Gastroesophageal sphincter (tissue), 4 donors: Measurements from ENCODE around the gene SLC6A19. TPM values are rescaled to one million over a fixed set of nuclear protein-coding genes. Genes with fewer than 3 reads are reported as not detected.

Experiments used
- ATAC-seq: fragments of 150-250 bp; one replicate; pipeline ENCODE4 v1.9.1; 2016; ENCODE audit warnings: mild to moderate bottlenecking, moderate library complexity
- H3K27ac ChIP-seq, 4 donors: fragments of 200-600 bp; sonication (generic) in 3 of 4; 1 replicate in 3 of 4; 2 replicates in 1 of 4; pipeline ENCODE4 v1.5.1; 2016 to 2019
- H3K27me3 ChIP-seq: fragments of 200-600 bp; sonication (generic); one replicate; pipeline ENCODE4 v1.5.1; 2019
- H3K36me3 ChIP-seq, 2 donors: fragments of 200-600 bp; sonication (generic); one replicate each; pipeline ENCODE4 v1.5.1; 2019; ENCODE audit warnings: control low read depth in 1 of 2
- H3K4me1 ChIP-seq, 3 donors: fragments of 200-600 bp; sonication (generic); 1 replicate in 2 of 3; 2 replicates in 1 of 3; pipeline ENCODE4 v1.5.1; 2016 to 2019; ENCODE audit warnings: control low read depth in 2 of 3
- H3K4me3 ChIP-seq, 2 donors: fragments of 200-600 bp; sonication (generic); one replicate each; pipeline ENCODE4 v1.5.1; 2019; ENCODE audit warnings: mild to moderate bottlenecking in 1 of 2, moderate library complexity in 1 of 2
- H3K9me3 ChIP-seq, 3 donors: fragments of 200-600 bp; sonication (generic); one replicate each; pipeline ENCODE4 v1.5.1; 2017 to 2019; ENCODE audit warnings: control low read depth in 2 of 3
- CTCF ChIP-seq, 4 experiments: fragments of 200-600 bp in 2 of 4; fragments of 450-650 bp in 2 of 4; sonication (generic) in 1 of 4; IDR thresholded peaks; one replicate each; pipeline ENCODE4 v1.5.1; 2017 to 2019; ENCODE audit warnings: antibody characterized with exemption in 4 of 4, mild to moderate bottlenecking in 2 of 4, moderate library complexity in 2 of 4
- EP300 ChIP-seq: sonication (generic); formaldehyde crosslinking; IDR thresholded peaks from one replicate; pipeline ENCODE4 v1.6.1; 2017; ENCODE audit warnings: antibody characterized with exemption, mild to moderate bottlenecking
- POLR2A ChIP-seq, 2 donors: fragments of 450-650 bp; IDR thresholded peaks; one replicate each; pipeline ENCODE4 v1.6.1; 2017; ENCODE audit warnings: antibody characterized with exemption in 2 of 2, mild to moderate bottlenecking in 2 of 2, moderate library complexity in 1 of 2
- POLR2AphosphoS5 ChIP-seq: sonication (generic); formaldehyde crosslinking; IDR thresholded peaks from one replicate; pipeline ENCODE4 v1.6.1; 2017; ENCODE audit warnings: antibody characterized with exemption
- WGBS, 2 donors: methylation state at CpG; one replicate each; pipeline ENCODE4 v1.1.5; 2018; ENCODE audit warnings: low coverage in 1 of 2; 5-methylcytosine and 5-hydroxymethylcytosine counted together
- total RNA-seq, 4 donors: library from RNA; depleted of rRNA; stranded (reverse); fragments of >200 nt; gene quantifications; one replicate each; pipeline ENCODE4 v1.1.0, GENCODE V29; 2016

The SLC6A19 gene
- total RNA-seq, 4 donors from 2014 or later, result not detected

GRCh38 chr5:1164696-1165630 lies 36.4 kb upstream of the SLC6A19 start:
- TF ChIP-seq EP300 (no peak), POLR2A (IDR thresholded peaks at IDR 0.05) (no peak), POLR2AphosphoS5 (no peak), CTCF (IDR thresholded peaks at IDR 0.05) (no peak)

DNA sequence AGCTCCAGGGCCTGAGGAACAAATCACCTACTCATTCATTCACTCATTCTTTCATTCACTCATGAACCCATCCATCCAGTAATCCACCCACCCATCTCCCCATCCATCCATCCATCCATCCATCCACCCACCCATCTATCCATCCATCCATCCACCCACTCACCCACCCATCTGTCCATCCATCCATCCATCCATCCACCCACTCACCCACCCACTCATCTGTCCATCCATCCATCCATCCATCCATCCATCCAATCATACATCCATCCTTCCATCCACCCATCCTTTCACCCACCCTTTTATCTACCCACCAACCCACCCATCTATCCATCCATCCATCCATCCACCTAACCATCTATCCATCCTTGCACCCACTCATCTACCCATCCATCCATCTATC lies 35.5 kb upstream of the SLC6A19 start:
- H3K4me3 ChIP-seq, result no peak overlapping the region
- H3K9me3 ChIP-seq, result no peaks in the 10 kb centered on the region
- no peak overlapping the region for H3K27ac ChIP-seq
- TF ChIP-seq EP300 (no peak), POLR2A (IDR thresholded peaks at IDR 0.05) (no peak), POLR2AphosphoS5 (no peak), CTCF (IDR thresholded peaks at IDR 0.05) (no peak)
- H3K27me3 ChIP-seq, result peaks cover 46% of the 10 kb centered on the region
- peaks cover 0 to 24% (median 0%) of the 10 kb centered on the region in 3 donors for H3K4me1 ChIP-seq
- no peak for ATAC-seq
- no peaks in the 10 kb centered on the region for H3K36me3 ChIP-seq

More at GRCh38 chr5:1164696-1165630, 36.4 kb upstream of the SLC6A19 start:
- peaks cover 52% of the 10 kb centered on the region for H3K27me3 ChIP-seq
- H3K4me3 ChIP-seq, result no peak overlapping the region
- H3K27ac ChIP-seq, result no peak overlapping the region
- ATAC-seq, result no peak
- H3K36me3 ChIP-seq, result no peaks in the 10 kb centered on the region
- 94% methylated on average over 5 of the region's 27 CpGs; no CpG with 5 or more reads in 1 of the 2 donors for WGBS, 2 donors
- peaks cover 0 to 24% (median 0%) of the 10 kb centered on the region in 3 donors for H3K4me1 ChIP-seq
- H3K9me3 ChIP-seq, result no peaks in the 10 kb centered on the region

DNA sequence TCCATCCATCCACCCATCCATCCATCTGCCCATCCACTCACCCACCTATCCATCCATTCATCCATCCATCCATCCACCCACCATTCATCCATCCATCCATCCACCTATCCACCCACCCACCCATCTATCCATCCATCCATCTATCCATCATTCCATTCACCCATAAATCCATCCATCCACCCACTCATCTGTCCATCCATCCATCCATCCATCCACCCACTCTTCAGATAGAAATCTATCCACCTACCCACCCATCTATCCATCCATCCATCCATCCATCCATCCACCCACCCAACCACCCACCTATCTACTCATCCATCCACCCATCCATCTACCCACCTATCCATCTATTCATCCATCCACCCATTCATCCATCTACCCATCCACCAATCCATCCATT lies 35.0 kb upstream of the SLC6A19 start:
- Histone ChIP-seq H3K9me3 (no peaks in the 10 kb centered on the region), H3K27me3 (peaks cover 46% of the 10 kb centered on the region), H3K4me3 (no peak overlapping the region), H3K36me3 (no peaks in the 10 kb centered on the region), H3K27ac (no peak overlapping the region), H3K4me1 (peaks cover 0 to 21% (median 0%) of the 10 kb centered on the region in 3 donors)
- ATAC-seq, result no peak
- no peak for TF ChIP-seq POLR2A (IDR thresholded peaks at IDR 0.05)
- TF ChIP-seq EP300, result no peak
- TF ChIP-seq POLR2AphosphoS5, result no peak

- 50 to 67% methylated on average over 2 to 3 of the region's 4 CpGs for WGBS, 2 donors
- TF ChIP-seq CTCF (IDR thresholded peaks at IDR 0.05) (no peak), POLR2AphosphoS5 (no peak), EP300 (no peak), POLR2A (IDR thresholded peaks at IDR 0.05) (no peak)
- H3K4me3 ChIP-seq, result no peak overlapping the region
- H3K36me3 ChIP-seq, result no peaks in the 10 kb centered on the region
- H3K4me1 ChIP-seq, result peaks cover 0 to 12% (median 0%) of the 10 kb centered on the region in 3 donors
- no peak overlapping the region for H3K27ac ChIP-seq
- H3K9me3 ChIP-seq, result no peaks in the 10 kb centered on the region
- H3K27me3 ChIP-seq, result peaks cover 39% of the 10 kb centered on the region
- no peak for ATAC-seq
Measured at GRCh38 chr5:1167361-1167727, 34.1 kb upstream of the SLC6A19 start.

- Histone ChIP-seq H3K4me1 (peaks cover 0 to 10% (median 0%) of the 10 kb centered on the region in 3 donors), H3K9me3 (no peaks in the 10 kb centered on the region), H3K36me3 (no peaks in the 10 kb centered on the region), H3K4me3 (peak overlapping the region in 1 of 2 donors; percentile 24), H3K27me3 (peaks cover 33% of the 10 kb centered on the region), H3K27ac (no peak overlapping the region)
- TF ChIP-seq CTCF (IDR thresholded peaks at IDR 0.05) (peak in 3 of 4 experiments; percentile 70 to 71 (median 71)), EP300 (no peak), POLR2A (IDR thresholded peaks at IDR 0.05) (no peak), POLR2AphosphoS5 (no peak)
- peak; percentile 64 for ATAC-seq
- 7 to 15% methylated on average over 7 to 18 of the region's 28 CpGs for WGBS, 2 donors
Measured at GRCh38 chr5:1167728-1168709, 33.4 kb upstream of the SLC6A19 start.
